Measurements from ENCODE around the gene HDAC1. TPM values are rescaled to one million over a fixed set of nuclear protein-coding genes. Genes with fewer than 3 reads are reported as not detected.
A peak's percentile ranks its signal among the peaks of the same experiment; 100 is the strongest.

Gene HDAC1
- total and polyA plus RNA-seq, 2 of the 8 experiments (the other 6 are each of a cell fraction or from before 2014, with no cell fraction given), result 111 to 125 TPM

DNA sequence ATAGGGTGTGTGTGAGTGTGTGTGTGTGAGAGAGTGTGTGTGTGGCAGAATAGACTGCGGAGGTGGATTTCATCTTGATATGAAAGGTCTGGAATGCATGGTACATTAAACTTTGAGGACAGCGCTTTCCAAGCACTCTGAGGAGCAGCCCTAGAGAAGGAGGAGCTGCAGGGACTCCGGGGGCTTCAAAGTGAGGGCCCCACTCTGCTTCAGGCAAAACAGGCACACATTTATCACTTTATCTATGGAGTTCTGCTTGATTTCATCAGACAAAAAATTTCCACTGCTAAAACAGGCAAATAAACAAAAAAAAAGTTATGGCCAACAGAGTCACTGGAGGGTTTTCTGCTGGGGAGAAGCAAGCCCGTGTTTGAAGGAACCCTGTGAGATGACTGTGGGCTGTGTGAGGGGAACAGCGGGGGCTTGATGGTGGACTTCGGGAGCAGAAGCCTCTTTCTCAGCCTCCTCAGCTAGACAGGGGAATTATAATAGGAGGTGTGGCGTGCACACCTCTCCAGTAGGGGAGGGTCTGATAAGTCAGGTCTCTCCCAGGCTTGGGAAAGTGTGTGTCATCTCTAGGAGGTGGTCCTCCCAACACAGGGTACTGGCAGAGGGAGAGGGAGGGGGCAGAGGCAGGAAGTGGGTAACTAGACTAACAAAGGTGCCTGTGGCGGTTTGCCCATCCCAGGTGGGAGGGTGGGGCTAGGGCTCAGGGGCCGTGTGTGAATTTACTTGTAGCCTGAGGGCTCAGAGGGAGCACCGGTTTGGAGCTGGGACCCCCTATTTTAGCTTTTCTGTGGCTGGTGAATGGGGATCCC is 18.3 kb upstream of the HDAC1 start (continued):
- TF ChIP-seq, protein P1, sequence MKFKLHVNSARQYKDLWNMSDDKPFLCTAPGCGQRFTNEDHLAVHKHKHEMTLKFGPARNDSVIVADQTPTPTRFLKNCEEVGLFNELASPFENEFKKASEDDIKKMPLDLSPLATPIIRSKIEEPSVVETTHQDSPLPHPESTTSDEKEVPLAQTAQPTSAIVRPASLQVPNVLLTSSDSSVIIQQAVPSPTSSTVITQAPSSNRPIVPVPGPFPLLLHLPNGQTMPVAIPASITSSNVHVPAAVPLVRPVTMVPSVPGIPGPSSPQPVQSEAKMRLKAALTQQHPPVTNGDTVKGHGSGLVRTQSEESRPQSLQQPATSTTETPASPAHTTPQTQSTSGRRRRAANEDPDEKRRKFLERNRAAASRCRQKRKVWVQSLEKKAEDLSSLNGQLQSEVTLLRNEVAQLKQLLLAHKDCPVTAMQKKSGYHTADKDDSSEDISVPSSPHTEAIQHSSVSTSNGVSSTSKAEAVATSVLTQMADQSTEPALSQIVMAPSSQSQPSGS (IDR thresholded peaks at IDR 0.05; ENCODE audit: low read length), result no peak
- TF ChIP-seq CTCF (IDR thresholded peaks at IDR 0.05; ENCODE audit: control extremely low read depth in 1 of 3, insufficient read depth in 1 of 3, low read depth in 1 of 3, low read length in 3 of 3), result peak in 1 of 3 experiments; percentile 10; a peak in 1 of 4 replicates
- TF ChIP-seq GTF2F1 (IDR thresholded peaks at IDR 0.05; ENCODE audit: borderline replicate concordance, low read depth, low read length), result no peak
- TF ChIP-seq CEBPB (IDR thresholded peaks at IDR 0.05; ENCODE audit: low read depth, low read length), result no peak
- TF ChIP-seq TAF1 (IDR thresholded peaks at IDR 0.05; ENCODE audit: low read depth, low read length), result no peak
- no peak for TF ChIP-seq SIX5 (IDR thresholded peaks at IDR 0.05; ENCODE audit: low read depth, low read length)
- TF ChIP-seq POLR2AphosphoS5 (IDR thresholded peaks at IDR 0.05; ENCODE audit: low read depth, low read length), result 0 out of 2 replicates have a peak, but pooled peaks have one; percentile 28
- no peak for TF ChIP-seq ZNF274 (IDR thresholded peaks at IDR 0.05; ENCODE audit: borderline replicate concordance, extremely low read depth, low read length)
- TF ChIP-seq POLR2A (IDR thresholded peaks at IDR 0.05; ENCODE audit: control extremely low read depth in 1 of 2, low read depth in 2 of 2, low read length in 2 of 2), result peak in 1 of 2 experiments; percentile 67; a peak in 2 of 3 replicates
- TF ChIP-seq SIN3A (conservative IDR thresholded peaks at IDR 0.05 in 1 of 2, IDR thresholded peaks at IDR 0.05 in 1 of 2; ENCODE audit: low read depth in 1 of 2, low read length in 2 of 2), result no peak
- TF ChIP-seq YY1 (IDR thresholded peaks at IDR 0.05; ENCODE audit: low read depth, low read length), result peak; percentile 21; the same call in 1 of the 2 replicates
- TF ChIP-seq JUND (IDR thresholded peaks at IDR 0.05; ENCODE audit: low read length), result peak; percentile 72; the same call in 1 of the 2 replicates
